Epithelial cell of proximal tubule (primary cell): ENCODE results near the gene MSH4. TPM values are rescaled to one million over a fixed set of nuclear protein-coding genes. Genes with fewer than 3 reads are reported as not detected.
A peak's percentile ranks its signal among the peaks of the same experiment; 100 is the strongest.
"Not testable (repeated sequence)": the region's sequence is repeated elsewhere in the genome, so short reads cannot be mapped to it uniquely, and the experiment has no call there.

Experiments
- DNase-seq: peaks from one replicate; pipeline ENCODE4 v3.0.0-alpha.2; 2011; ENCODE audit warnings: low read depth
- H3K4me3 ChIP-seq: 2 replicates; pipeline ENCODE4 v1.5.1; 2011; ENCODE audit warnings: low read depth, mild to moderate bottlenecking, low read length
- CTCF ChIP-seq: conservative IDR thresholded peaks from 2 replicates; pipeline ENCODE4 v1.5.1; 2012; ENCODE audit warnings: low read depth, mild to moderate bottlenecking, low read length
- total RNA-seq: library from RNA; depleted of rRNA; stranded (reverse); fragments of >200 nt; gene quantifications from 2 replicates; pipeline ENCODE4 v1.2.3, GENCODE V29; 2015

Gene MSH4
- total RNA-seq, 1 donor from 2014 or later: 0.75 TPM

GRCh38 chr1:75789988-75790387, 6.7 kb upstream of the MSH4 start:
- no peak for DNase-seq
- TF ChIP-seq CTCF: no peak
- no peak overlapping the region for H3K4me3 ChIP-seq

DNA sequence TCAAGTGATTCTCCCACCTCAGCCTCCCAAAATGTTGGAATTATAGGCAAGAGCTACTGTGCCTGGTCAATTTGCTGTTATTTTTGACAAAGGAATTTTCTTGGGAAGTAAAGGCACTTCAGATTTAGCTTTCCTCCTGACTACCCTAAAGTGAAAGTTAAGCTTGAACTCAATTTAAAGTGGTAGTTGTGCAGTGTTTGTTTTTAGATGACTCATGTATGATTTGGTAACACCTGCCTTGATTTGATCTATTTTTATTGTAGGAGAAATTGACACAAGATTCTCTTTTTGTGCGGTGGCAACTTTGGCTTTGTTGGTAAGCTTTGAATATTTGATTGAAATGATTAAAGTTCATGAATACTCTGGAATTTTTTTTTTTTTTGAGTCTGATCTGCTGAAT, 5.7 kb upstream of the MSH4 start:
- H3K4me3 ChIP-seq: peak overlapping the region; percentile 8
- DNase-seq: no peak
- TF ChIP-seq CTCF: no peak

DNA sequence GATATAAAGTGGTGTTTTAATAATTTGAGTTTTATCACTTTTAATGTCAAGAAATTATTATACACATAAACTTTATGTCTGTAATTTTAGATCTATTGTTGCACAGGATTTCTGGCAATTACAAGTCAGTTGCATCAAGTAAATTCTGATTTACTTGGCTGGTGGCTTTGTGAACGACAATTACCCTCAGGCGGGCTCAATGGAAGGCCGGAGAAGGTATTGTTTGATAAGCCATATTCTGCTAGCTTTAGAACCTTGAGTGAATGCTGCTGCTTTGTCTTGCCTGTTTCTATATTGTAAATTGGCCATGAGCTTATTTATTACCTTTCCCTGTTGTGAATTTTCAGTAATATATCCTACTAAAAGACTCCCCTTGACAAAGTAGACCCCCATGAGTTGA, 4.6 kb upstream of the MSH4 start:
- no peak for TF ChIP-seq CTCF
- no peak for DNase-seq
- no peak overlapping the region for H3K4me3 ChIP-seq

DNA sequence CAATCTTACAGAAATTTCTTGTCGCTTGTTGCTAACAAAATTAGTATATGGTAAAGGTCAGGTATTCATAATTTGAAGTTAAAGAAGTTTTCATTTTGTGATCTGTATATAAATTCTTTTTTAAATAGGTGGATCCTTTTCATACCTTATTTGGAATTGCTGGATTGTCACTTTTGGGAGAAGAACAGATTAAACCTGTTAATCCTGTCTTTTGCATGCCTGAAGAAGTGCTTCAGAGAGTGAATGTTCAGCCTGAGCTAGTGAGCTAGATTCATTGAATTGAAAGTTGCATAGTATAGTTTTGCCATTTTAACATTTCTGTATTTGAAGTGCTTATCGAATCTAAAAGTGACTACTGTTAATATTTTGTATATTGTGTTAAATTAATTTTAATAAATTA, 2.3 kb upstream of the MSH4 start:
- no peak for DNase-seq
- H3K4me3 ChIP-seq: no peak overlapping the region
- no peak for TF ChIP-seq CTCF

DNA sequence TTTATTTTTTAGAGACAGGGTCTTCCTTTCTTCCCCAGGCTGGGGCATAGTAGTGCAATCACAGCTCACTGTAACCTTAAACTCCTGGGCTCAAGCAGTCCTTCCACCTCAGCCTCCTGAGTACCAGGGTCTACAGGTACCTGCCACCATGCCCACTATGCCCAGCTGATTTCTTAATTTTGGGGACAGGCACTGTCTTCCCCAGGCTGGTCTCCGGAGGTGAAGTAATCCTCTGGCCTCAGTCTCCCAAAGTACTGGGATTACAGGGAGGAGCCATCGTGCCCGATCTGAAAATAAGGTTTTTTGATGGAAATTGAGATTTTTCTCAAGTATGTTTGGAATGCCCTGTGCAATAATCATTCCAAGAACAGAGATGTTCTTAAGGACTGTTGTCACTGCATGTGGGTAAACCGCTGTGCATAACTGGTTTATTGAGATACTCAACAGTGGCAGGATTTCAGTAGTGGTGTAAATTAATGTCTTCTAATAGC, 934 bp upstream of the MSH4 start:
- no peak for DNase-seq
- no peak for TF ChIP-seq CTCF

GRCh38 chr1:75797273-75797588, 549 bp downstream of the MSH4 start:
- no peak for TF ChIP-seq CTCF
- DNase-seq: no peak
- H3K4me3 ChIP-seq: peak overlapping the region; percentile 11

More for the DNA sequence above, 934 bp upstream of the MSH4 start:
- no peak overlapping the region for H3K4me3 ChIP-seq

DNA sequence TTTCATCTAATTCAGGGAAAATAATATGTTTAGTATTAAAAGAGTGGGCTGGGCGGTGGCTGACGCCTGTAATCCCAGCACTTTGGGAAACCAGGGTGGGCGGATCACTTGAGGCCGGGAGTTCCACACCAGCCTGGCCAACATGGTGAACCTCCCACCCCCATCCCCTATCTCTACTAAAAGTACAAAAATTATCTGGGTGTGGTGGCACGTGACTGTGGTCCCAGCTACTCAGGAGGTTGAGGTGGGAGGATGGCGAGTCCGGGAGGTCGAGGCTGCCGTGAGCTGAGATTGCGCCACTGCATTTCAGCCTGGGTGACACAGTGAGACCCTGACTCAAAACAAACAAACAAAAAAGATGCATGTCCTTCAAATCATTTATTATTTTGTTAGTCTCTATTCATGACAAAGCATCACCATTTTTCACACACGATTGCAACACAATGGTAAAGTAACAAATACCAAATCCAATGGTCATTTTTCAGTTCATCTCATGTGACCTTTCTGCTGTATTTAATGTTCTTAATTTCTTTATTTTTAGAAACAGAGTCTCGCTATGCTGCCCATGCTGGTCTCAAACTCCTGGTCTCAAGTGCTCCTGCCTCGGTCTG, 1.0 kb downstream of the MSH4 start:
- DNase-seq: no peak
- TF ChIP-seq CTCF: no peak

GRCh38 chr1:75801480-75801879, 4.8 kb downstream of the MSH4 start:
- not testable (repeated sequence) for H3K4me3 ChIP-seq, DNase-seq

More for the DNA sequence above, 1.0 kb downstream of the MSH4 start:
- H3K4me3 ChIP-seq: no peak overlapping the region
